BJ (cell line): Measurements from ENCODE around the gene NPIPB4. TPM values are rescaled to one million over a fixed set of nuclear protein-coding genes. Genes with fewer than 3 reads are reported as not detected.

ENCODE experiments used
- polyA plus RNA-seq: library from polyadenylated mRNA; depleted of rRNA; stranded (reverse); fragments of >200 nt; gene quantifications from 2 replicates; pipeline ENCODE4 v1.2.3, GENCODE V29; 2011; rRNA removed
- small RNA-seq: library from RNA; depleted of rRNA; stranded (forward); fragments of <200 nt; gene quantifications from one replicate; pipeline ENCODE3, GENCODE V24; 2012; ENCODE audit warnings: low replicate concordance, low read depth; ENCODE audit not compliant: insufficient read length

The NPIPB4 gene
- polyA plus RNA-seq, 1 experiment = 12.6 TPM

Small RNAs within 50 kb of the gene (small RNA-seq; reads per million reads assigned to genes)
- not detected for gene AC092375.3

Other genes starting within 250 kb of the NPIPB4 start
- gene IGSF6, start 205.1 kb downstream of the NPIPB4 start, polyA plus RNA-seq = not detected in 2 replicates
- 0.04 TPM in 1 of 2 replicates, not detected in the other for gene OTOA, start 193.8 kb downstream of the NPIPB4 start, polyA plus RNA-seq
- 177 and 181 TPM in 2 replicates for gene UQCRC2, start 95.6 kb upstream of the NPIPB4 start, polyA plus RNA-seq
- gene PDZD9, start 143.4 kb upstream of the NPIPB4 start, polyA plus RNA-seq = not detected in 2 replicates
- 7.3 and 11.6 TPM in 2 replicates for gene MOSMO, start 150.4 kb upstream of the NPIPB4 start, polyA plus RNA-seq
- gene VWA3A, start 234.8 kb upstream of the NPIPB4 start, polyA plus RNA-seq = 0.02 and 0.15 TPM in 2 replicates